GDM1 (cell line): ENCODE data around the gene SGMS1.

Experiments
- DNase-seq: peaks from one replicate; lab custom pipeline; 2025; lab: John Stamatoyannopoulos, UW

SGMS1 gene

DNA sequence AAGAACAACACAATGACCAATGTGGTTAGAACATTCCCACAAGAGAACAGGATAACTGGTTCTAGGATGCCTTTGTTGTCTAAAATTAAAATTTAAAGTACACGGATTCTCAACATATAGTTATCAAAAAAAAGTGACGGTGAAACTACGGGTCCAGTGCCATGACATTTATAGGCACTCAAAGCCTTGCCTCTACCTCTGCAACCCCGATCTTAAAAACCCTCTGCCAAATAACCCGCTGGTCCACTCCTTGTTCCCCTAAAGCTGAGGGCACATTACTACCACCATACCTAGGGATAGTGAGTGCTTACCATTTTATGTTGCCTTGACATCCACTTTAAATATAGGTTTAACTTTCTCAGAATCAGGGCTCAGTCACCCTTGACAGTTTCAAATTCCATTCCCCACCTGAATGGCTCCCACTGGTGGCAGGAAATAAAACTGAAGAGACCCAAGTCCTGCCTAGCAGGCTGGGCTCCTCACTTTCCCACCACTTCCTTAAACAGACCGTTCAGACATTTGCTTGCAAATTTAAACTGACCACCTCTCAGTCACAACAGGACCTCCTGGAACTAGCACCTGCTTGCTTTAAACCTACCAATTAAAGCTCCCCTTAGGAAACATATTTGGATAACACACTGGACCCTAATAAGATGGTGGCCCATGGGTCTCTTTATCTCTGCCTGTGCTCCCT lies 202.6 kb downstream of the SGMS1 start:
- DNase-seq: peak; percentile 22

DNA sequence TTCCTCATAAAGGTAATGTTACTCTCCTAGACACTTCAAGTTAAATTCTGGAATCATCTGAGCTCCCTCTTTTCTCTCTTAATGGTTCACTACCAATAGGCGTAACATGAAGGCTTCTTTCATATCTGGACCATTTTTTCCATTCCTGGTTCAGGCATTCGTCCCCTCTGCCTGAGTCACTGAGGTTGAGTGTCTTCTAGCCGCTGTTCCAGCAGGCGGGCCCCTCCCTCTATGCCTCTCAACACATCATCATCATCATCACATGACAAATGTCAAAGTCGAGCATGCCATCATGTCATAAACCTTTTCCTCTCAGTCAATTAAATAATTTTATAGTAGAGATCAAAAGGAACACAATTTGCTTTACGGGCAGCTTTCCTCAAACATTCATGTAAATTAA lies 203.6 kb downstream of the SGMS1 start:
- DNase-seq: no peak

DNA sequence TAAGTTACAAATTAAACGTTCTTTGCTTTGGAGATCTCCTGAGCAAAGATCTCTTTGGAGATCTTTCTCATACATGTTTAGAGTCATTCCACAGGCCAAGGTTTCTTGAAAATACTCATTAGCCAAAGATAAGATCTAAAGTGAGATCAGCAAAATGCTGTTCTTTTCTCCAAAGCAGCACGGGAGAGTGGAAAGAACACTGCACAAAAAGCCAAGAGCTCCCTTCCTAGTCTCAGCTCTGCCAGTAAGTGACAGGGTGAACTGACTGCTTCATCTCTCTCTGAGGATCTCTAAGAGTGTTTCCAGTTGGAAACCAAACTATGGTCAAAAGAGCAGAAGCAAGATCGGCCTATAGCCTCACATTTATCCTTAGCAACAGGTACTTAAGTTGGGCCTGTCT lies 204.0 kb downstream of the SGMS1 start:
- DNase-seq: no peak

DNA sequence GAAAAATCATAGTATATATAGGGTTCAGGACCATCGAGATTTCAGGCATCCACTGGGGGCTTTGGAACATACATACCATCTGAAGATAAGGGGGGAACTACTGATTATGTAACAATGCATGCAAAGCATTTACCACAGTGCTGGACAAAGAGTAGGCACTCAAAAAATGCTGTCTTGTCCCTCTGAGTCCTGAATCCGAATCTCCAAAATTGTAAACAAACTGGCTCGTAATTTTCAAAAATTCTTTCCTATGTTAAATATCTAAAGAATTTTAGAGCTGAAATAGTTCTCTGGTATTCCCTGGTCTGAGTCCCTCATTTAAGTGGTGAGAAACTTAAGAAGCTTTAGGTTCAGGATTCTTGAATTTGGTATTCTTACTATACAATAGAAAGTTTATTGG lies 204.7 kb downstream of the SGMS1 start:
- DNase-seq: no peak

DNA sequence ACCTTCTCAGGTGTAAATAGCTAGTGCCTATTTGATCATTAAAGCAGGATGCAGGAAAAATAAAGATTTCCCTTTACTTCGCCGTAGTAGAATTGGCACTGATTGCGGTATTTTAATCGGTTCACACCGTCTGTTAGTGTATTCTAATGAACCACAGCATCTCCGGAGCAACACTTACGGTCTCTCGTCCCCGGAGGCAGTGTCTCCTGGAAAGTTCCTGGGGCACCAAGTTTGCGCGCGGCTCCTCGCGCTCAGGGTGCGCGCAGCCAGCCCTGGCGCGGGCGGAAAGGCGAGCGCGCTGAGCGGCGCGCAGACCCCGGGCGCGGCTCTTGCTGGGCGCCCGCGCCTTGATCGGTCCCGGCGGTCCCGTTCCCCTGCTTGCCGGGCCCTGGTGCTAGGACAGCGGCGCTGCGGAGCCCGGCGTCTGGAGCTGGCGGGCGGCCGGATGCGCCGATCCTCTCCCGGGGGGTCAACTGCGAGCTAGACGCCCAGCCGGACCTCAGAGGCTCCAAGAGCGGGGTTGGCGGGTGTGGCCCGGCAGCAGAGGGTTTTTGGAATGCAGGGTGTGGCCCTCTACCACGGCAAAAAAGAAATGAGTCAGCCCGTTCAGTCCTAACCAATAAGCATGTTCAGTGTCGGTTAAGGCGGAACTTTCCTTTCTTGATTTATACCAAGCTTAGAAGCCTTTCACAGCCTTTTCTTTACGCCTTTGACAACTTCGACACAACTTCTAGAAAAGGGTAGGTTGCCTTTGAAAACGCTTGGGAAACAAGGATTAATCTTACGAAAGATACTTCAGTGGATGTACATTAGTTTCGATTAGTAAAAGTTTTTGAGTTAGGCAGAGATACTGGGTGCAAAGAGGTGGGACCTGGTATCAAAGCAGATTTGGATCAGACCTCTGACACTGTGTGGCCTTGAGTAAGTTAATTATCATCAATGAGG lies 205.6 kb downstream of the SGMS1 start:
- peak; percentile 38 for DNase-seq

- DNase-seq: no peak
Observed at GRCh38 chr10:50417486-50417885, 206.3 kb downstream of the SGMS1 start.

DNA sequence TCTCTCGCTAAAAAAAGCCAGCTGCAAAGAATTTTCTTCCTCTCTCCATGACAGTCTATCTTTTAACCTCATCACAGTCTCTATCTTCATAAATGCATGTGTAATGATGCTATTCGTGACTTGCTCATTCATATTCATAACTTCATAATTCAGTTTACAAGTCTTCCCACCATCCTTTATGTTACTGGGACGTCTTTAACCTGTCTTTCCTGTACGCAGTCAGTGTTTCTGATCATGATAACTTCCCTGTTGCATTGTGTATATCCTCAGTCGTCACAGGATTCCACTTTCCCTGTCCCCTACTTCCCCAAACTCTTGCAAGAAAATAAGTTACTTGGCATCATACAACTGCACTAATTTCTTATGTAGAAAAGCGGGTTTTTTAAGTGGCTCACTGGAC lies 206.9 kb downstream of the SGMS1 start:
- DNase-seq: no peak

GRCh38 chr10:50416181-50416824 lies 207.5 kb downstream of the SGMS1 start:
- DNase-seq: no peak

DNA sequence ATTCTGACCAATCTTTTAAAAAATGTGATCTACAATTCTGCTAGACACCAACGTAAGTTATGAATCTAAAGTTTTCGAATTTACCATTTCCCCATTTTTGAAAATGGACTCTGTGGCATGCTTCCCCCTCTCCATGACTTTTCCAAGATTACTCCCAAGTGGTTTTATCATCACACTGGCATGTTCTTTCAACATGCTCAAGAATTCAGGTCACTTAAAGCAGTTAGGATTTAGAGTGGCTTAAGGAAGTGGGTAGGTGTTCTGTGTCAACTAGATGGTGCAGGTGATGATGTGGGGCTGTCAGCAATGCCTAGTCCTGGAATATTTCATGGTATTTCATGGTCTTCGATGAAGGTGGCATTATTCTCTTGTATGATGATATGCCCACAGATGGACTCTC lies 208.5 kb downstream of the SGMS1 start:
- DNase-seq: no peak

DNA sequence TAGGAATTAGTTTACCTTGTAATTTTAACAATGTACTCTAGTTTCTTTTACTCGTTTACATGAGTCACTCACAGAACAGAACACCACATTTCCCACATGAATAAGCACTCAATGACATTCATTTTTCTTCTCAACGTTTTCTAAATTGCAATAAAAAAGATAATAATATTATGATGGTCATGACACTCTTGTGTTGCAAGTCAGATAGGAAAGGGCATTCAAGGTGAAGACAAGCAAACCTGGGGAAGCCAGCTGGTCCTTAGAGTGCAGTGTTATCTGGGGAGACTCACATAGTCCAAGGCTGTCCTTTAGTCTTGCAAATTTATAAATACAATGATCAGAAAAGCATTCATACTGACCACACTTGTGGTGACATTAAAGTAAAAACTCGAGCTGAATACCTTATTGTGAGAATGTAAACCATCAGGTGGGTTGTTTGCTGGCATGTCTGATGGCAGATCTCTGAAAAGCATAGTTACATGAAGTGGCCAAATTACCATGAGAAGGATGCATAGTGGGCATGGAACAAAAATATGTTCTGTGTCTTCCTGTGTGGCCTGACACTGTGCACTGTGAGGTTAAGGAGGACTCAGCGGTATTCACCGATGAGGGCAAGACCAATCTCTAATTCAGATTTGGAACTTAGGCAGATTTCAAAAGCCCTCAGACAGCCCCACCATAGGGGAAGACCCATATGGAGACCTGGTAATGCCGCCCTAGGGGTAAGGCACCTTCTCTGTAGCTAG lies 213.5 kb downstream of the SGMS1 start:
- DNase-seq: no peak

DNA sequence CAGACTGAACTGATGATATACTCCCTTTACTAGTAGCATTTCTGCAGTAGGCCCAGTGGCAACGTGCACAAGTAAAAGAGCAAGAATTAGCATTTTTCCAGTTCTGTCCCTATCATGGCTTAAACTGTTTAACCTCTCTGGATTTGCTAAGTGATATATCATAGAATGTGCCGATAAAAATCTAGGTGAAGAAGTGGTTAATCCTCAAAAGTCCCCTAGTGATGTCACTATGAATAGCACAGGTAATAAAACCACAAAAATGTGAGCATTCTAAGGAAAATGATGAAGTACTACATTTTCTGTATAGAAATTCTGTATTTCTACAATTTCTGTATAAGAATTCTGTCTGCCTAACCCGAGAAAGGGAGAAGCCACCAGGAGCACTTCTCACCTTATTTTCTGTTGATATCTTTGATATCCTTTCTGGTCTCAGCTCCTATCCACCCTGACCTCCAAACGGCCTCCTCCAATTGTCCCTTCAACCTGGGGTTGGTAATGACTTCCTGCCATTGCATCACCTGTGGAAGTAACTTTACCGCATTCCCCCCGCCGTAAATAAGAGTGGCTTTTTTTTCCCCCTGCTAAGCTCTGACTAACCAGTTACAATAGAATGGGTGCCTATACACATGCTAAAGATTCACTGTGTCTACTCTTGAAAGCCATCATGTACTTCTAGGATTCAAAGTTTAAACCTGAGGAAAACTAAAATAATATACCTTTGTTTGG lies 216.5 kb downstream of the SGMS1 start:
- no peak for DNase-seq

DNA sequence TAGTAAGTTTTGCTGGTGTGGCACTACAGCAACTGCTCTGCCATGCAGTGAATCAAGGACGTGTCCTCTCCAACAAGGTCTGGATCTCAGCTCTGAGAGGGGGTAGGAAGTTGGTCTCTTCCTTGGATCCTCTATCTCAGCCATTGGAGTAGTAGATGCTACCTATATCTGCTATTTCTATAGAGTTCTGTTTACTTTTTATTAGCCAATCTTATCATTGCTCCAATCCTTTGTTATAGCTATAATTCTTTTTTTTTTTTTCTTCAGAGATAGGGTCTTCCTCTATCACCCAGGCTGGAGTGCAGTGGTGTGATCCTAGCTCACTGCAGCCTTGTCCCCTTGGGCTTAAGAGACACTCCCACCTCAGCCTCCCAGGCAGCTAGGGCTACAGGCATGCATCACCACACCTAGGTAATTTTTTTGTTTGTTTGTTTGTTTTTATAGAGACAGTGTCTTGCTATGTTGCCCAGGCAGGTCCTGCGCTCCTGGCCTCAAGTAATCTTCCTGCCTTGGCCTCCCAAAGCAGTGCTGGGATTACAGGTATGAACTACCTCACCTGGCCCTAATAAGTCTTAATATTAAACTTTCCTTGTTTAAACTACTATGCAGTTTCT lies 217.2 kb downstream of the SGMS1 start:
- no peak for DNase-seq

- no peak for DNase-seq
Observed at GRCh38 chr10:50405723-50406122, 218.0 kb downstream of the SGMS1 start.

- no peak for DNase-seq
Observed at GRCh38 chr10:50404021-50404773, 219.6 kb downstream of the SGMS1 start.

DNA sequence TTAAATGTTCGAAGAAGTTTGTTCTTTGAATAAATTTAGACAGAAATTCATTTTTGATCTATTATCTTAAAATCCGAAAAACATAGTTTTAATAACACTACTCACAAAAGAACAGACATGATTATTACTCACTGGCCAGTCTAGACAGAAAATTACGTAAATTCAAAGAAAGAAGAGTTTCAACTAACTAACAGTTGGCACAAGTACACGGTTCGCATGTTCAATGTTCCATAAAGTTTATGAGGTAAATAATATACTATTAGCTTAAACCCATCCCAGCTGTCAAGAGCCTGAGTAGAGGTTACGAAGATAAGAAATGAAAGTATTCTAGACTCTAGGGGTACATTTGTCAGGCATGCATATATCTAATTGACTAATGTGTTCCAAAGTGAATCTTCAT lies 220.7 kb downstream of the SGMS1 start:
- DNase-seq: no peak

GRCh38 chr10:50402466-50402865 lies 221.3 kb downstream of the SGMS1 start:
- DNase-seq: no peak

- no peak for DNase-seq
Observed at GRCh38 chr10:50400694-50401093, 223.1 kb downstream of the SGMS1 start.

GRCh38 chr10:50398823-50399222 lies 224.9 kb downstream of the SGMS1 start:
- DNase-seq: no peak

- no peak for DNase-seq
Observed at GRCh38 chr10:50398381-50398780, 225.4 kb downstream of the SGMS1 start.
